SK-N-SH (cell line): ENCODE data around the gene C11orf71.

ENCODE experiments used
- CTCF ChIP-seq: fragments of 200-600 bp; sonication (generic); IDR thresholded peaks from 2 replicates; pipeline ENCODE4 v1.6.1; 2017; ENCODE audit warnings: antibody characterized with exemption, mild to moderate bottlenecking, moderate library complexity
- EP300 ChIP-seq, 2 experiments: IDR thresholded peaks; 2 replicates each; pipeline versions ENCODE4 v1.4.0 to v1.6.1; 2012; ENCODE audit warnings: borderline replicate concordance in 1 of 2, low read depth in 1 of 2, low read length in 1 of 2
- FOXM1 ChIP-seq: IDR thresholded peaks from 2 replicates; pipeline ENCODE4 v1.4.0; 2012; ENCODE audit warnings: low read depth, mild to moderate bottlenecking
- MEF2A ChIP-seq: IDR thresholded peaks from 2 replicates; pipeline ENCODE4 v1.4.0; 2012; ENCODE audit warnings: low read depth, borderline replicate concordance
- RFX5 ChIP-seq: IDR thresholded peaks from 2 replicates; pipeline ENCODE4 v1.6.1; 2012; ENCODE audit warnings: mild to moderate bottlenecking, improper control_type of control experiment, low read length
- RXRA ChIP-seq: IDR thresholded peaks from 2 replicates; pipeline ENCODE4 v1.4.0; 2012; ENCODE audit warnings: low read depth, mild to moderate bottlenecking, borderline replicate concordance

- TF ChIP-seq RXRA (no peak), EP300 (IDR thresholded peaks at IDR 0.05; ENCODE audit: borderline replicate concordance in 1 of 2, low read depth in 1 of 2, low read length in 1 of 2) (no peak), CTCF (no peak), FOXM1 (no peak), MEF2A (no peak), RFX5 (no peak)
Measured at GRCh38 chr11:114433376-114433775, 33.1 kb upstream of the C11orf71 start.
